ENCODE measurements around the gene PHF5A.
A peak's percentile ranks its signal among the peaks of the same experiment; 100 is the strongest.
"Not testable (repeated sequence)": the region's sequence is repeated elsewhere in the genome, so short reads cannot be mapped to it uniquely, and the experiment has no call there.

PHF5A gene

DNA sequence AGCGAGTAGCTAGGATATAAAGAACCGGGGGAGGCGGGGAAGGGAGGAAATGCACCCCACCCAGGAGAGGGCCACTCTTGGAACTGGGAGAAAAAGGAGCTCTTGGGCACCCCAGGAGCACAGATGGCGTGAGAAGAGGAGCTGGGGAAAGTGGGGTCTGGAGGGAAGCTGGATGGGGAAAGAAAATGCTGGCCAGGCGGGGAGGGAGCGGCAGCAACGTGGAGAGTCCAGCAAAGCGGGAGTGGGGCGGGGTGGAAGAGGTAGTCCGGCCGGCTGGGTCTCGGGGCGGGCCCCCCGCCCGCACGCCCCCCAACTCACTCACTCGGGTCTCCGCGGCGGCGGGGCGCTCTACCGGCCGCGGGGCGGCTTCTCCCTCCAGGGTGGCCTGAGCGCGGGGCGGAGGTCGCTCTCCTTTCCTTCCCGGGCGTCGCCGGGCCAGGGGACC, 22.4 kb downstream of the PHF5A start:
- peak overlapping the region; percentile 92 for H3K27ac ChIP-seq (ENCODE audit: low read depth, low read length, severe bottlenecking)
- H3K36me3 ChIP-seq (ENCODE audit: control insufficient read depth, insufficient read depth, low read length) = peaks cover 39% of the 10 kb centered on the region
- peaks cover 6% of the 10 kb centered on the region for H3K4me1 ChIP-seq (ENCODE audit: control insufficient read depth, insufficient read depth, low read length, poor library complexity, severe bottlenecking)
- H3K9me3 ChIP-seq (ENCODE audit: control insufficient read depth, low read length) = no peaks in the 10 kb centered on the region
- WGBS, 2 experiments (ENCODE audit: insufficient coverage in 2 of 2) = 0% methylated on average over 4 to 13 of the region's 34 CpGs
- H3K4me3 ChIP-seq (ENCODE audit: extremely low read depth, insufficient read depth, low read length, poor library complexity, severe bottlenecking) = peak overlapping the region; percentile 100

DNA sequence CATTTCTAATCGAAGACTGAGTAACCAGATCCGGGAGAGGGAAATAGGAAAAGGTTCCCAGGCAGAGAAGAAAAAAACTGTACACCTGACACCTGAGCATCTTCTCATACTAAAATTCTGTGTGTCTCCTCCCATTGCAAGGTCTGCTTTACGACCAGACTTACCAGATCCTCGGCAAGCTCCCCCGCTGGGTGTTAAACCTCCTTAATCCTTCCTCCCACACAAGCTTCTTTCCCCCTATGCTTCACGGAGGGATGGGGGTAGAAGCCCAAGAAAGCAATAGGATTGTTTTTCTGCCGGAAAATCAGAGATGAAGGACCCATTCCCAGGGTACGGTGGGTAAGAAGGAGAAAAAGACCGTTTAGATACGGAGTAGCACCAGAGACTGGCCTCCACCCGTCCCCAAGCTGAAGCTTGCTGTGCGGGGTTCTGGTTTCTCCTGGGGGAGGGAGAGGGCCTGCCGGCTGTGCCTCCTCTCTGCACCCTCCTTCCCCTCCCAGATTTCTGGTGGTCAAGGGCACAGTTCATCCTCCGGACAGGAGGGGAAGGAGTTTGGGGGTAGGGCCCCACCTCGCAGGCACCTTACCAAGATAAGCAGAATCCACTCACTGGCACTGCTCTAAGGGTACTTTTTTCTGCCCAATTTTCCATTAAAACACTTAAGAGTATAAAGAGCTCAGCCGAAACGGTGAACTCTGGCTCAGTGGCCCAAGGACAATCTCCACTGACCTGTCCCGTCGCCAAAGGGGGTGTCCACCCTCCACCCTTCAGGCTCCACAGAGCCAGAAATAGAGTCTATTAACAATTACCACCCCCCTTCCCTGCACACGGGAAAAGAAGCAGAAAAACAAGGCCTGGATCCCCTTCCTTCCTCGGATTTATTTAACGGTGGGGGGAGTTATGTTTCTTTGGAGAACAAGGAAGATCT, 23.1 kb downstream of the PHF5A start:
- 0% methylated on average over 8 to 11 of the region's 22 CpGs for WGBS, 2 experiments (ENCODE audit: insufficient coverage in 2 of 2)
- Histone ChIP-seq H3K27ac (ENCODE audit: low read depth, low read length, severe bottlenecking) (peak overlapping the region; percentile 92), H3K36me3 (ENCODE audit: control insufficient read depth, insufficient read depth, low read length) (peaks cover 45% of the 10 kb centered on the region), H3K4me1 (ENCODE audit: control insufficient read depth, insufficient read depth, low read length, poor library complexity, severe bottlenecking) (peaks cover 6% of the 10 kb centered on the region), H3K4me3 (ENCODE audit: extremely low read depth, insufficient read depth, low read length, poor library complexity, severe bottlenecking) (peak overlapping the region; percentile 100), H3K9me3 (ENCODE audit: control insufficient read depth, low read length) (no peaks in the 10 kb centered on the region)

DNA sequence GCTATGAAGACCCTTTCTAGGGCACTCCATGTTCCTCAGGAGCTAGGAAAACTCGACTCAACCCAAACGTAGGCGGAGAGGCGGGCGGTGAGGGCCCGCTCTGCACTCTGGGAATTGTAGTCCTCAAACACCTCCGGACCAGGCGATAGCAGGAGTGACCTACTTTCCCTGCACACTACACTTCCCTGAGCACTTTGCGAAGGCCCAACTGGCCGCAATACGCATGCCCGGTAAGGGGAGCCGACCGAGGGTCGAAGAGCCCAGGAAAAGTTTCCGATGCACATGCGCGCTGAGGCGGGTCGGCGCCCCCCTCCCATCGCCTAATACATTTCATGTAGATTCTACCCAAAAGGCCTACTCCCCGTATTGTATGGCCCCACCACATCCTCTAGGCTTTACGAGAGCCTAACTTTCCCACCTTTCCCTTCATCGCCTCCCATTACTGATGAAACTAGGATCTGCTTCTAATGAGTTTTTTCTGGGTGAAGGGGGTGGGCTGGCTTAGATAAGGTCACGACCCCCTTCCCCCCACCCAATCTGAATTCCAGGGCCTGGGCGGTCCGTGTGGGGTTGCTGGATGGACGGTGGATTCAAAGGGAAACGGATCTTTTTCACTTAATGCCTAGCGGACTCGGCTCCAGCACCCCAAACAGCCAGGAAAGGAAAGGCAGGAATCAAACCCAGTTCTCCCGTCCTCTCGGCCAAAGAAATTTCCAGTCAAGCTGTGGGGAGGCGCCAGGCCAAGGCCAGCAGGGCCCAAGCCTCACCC, 23.9 kb downstream of the PHF5A start:
- 1% methylated on average over 18 to 27 of the region's 35 CpGs for WGBS, 2 experiments (ENCODE audit: insufficient coverage in 2 of 2)
- Histone ChIP-seq H3K4me1 (ENCODE audit: control insufficient read depth, insufficient read depth, low read length, poor library complexity, severe bottlenecking) (peaks cover 9% of the 10 kb centered on the region), H3K36me3 (ENCODE audit: control insufficient read depth, insufficient read depth, low read length) (peaks cover 53% of the 10 kb centered on the region), H3K4me3 (ENCODE audit: extremely low read depth, insufficient read depth, low read length, poor library complexity, severe bottlenecking) (peak overlapping the region; percentile 100), H3K27ac (ENCODE audit: low read depth, low read length, severe bottlenecking) (peak overlapping the region; percentile 92), H3K9me3 (ENCODE audit: control insufficient read depth, low read length) (no peaks in the 10 kb centered on the region)

DNA sequence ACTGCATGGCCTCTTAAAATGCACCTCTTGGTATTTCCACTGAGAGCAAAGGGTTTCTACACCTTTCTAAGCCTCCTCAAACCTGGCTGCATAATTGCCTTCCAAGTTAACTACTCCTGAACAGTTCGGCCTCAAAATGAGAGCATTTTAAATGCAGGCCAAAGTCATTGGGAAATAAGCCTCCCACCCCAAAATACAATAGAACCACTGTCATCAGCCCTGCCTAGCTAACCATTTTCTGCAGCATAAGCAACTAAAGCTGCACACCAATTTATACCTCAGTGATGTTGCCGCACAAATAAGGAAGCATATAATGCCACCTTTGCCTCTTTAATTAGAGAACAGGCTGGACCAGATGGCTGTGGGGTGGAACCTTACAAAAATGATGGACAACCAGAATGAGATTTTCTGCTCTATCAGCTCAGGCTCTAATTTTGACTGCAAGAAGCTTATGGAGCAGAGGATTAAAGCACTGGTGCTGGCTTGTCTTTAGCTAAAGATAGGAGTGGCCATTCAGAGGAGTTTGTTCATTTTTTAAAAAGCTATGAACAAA, 26.2 kb downstream of the PHF5A start:
- WGBS, 2 experiments (ENCODE audit: insufficient coverage in 2 of 2) = 100% methylated on average over 1 to 2 of the region's 2 CpGs
- H3K4me1 ChIP-seq (ENCODE audit: control insufficient read depth, insufficient read depth, low read length, poor library complexity, severe bottlenecking) = peaks cover 13% of the 10 kb centered on the region
- no peak overlapping the region for H3K27ac ChIP-seq (ENCODE audit: low read depth, low read length, severe bottlenecking)
- peaks cover 63% of the 10 kb centered on the region for H3K36me3 ChIP-seq (ENCODE audit: control insufficient read depth, insufficient read depth, low read length)
- H3K9me3 ChIP-seq (ENCODE audit: control insufficient read depth, low read length) = no peaks in the 10 kb centered on the region
- H3K4me3 ChIP-seq (ENCODE audit: extremely low read depth, insufficient read depth, low read length, poor library complexity, severe bottlenecking) = no peak overlapping the region

DNA sequence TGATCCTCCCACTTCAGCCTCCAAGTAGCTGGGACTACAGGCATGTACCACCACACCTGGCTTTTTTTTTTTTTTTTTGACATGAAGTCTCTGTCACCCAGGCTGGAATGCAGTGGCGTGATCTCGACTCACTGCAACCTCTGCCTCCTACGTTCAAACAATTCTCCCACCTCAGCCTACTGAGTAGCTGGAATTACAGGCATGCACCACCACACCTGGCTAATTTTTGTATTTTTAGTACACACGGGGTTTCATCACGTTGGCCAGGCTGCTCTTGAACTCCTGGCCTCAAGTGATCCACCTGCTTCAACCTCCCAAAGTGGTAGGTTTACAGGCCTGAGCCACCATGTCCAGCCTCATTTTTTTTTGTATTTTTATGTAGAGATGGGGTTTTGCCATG, 28.0 kb downstream of the PHF5A start:
- H3K36me3 ChIP-seq (ENCODE audit: control insufficient read depth, insufficient read depth, low read length) = peaks cover 81% of the 10 kb centered on the region
- H3K9me3 ChIP-seq (ENCODE audit: control insufficient read depth, low read length); H3K4me3 ChIP-seq (ENCODE audit: extremely low read depth, insufficient read depth, low read length, poor library complexity, severe bottlenecking); H3K27ac ChIP-seq (ENCODE audit: low read depth, low read length, severe bottlenecking): not testable (repeated sequence)
- H3K4me1 ChIP-seq (ENCODE audit: control insufficient read depth, insufficient read depth, low read length, poor library complexity, severe bottlenecking) = peaks cover 13% of the 10 kb centered on the region
- 100% methylated on average over 2 to 5 of the region's 5 CpGs for WGBS, 2 experiments (ENCODE audit: insufficient coverage in 2 of 2)

DNA sequence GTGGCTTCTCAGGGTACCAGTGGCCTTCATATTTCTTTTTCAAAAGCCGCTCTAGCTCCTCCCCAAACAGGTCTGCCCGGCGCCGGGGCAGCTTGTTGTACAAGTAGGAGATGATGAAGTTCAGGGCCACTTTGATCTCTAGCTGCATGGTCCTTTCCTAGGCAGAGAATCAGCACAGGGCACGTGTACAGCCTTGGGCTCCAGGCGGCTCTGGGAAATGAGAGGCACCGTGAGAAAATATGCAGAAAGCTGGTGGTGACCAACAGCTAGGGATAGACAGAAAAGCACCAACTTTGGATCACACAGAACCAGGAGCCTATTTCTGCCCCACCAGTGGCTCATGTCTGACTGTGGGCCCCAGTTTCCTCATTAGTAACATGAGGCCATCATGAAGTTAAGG, 31.3 kb downstream of the PHF5A start:
- Histone ChIP-seq H3K4me1 (ENCODE audit: control insufficient read depth, insufficient read depth, low read length, poor library complexity, severe bottlenecking) (peaks cover 7% of the 10 kb centered on the region), H3K4me3 (ENCODE audit: extremely low read depth, insufficient read depth, low read length, poor library complexity, severe bottlenecking) (no peak overlapping the region), H3K27ac (ENCODE audit: low read depth, low read length, severe bottlenecking) (no peak overlapping the region), H3K9me3 (ENCODE audit: control insufficient read depth, low read length) (no peaks in the 10 kb centered on the region), H3K36me3 (ENCODE audit: control insufficient read depth, insufficient read depth, low read length) (peaks cover 86% of the 10 kb centered on the region)
- WGBS, 2 experiments (ENCODE audit: insufficient coverage in 2 of 2) = 95 to 96% methylated on average over 3 to 7 of the region's 7 CpGs

DNA sequence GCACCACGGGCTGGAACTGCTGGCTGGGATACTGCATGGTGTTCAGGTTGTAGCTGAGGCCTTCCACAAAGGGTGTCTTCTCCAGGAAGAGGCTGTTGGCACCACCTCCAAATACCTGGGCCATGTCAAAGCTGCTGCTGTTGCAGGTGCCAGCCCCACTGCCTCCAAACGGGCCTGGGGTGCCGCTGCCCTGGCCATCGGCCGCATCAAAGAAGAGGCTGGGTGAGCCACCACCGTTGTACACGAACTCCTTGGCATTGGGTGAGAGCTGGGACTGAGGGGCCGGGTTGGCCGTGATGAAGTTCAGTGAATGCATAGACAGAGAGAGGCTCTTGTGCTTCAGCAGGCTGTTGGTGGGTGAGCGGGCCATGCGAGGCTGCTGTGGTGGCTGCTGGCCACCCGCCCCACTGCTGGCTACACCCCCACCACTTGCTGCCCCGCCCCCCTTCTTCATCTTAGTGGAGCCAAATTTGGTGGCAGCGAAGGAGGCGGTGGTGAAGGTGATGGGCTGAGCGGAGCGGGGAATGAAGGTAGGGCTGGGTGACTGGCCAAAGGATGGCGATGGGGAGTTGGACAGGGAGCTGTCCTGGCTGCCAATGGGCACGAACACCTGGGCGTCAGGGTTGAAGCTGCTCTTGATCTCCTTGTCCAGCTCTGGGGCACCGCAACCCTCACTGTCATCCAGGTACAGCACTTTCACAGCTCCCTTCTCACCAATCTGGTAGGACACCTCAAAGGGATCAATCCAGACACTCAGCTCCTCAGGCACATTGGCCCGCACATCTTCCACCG, 32.0 kb downstream of the PHF5A start:
- 89 to 90% methylated on average over 18 of the region's 23 CpGs for WGBS, 2 experiments (ENCODE audit: insufficient coverage in 2 of 2)
- Histone ChIP-seq H3K27ac (ENCODE audit: low read depth, low read length, severe bottlenecking) (no peak overlapping the region), H3K4me1 (ENCODE audit: control insufficient read depth, insufficient read depth, low read length, poor library complexity, severe bottlenecking) (peaks cover 7% of the 10 kb centered on the region), H3K9me3 (ENCODE audit: control insufficient read depth, low read length) (no peaks in the 10 kb centered on the region), H3K36me3 (ENCODE audit: control insufficient read depth, insufficient read depth, low read length) (peaks cover 84% of the 10 kb centered on the region), H3K4me3 (ENCODE audit: extremely low read depth, insufficient read depth, low read length, poor library complexity, severe bottlenecking) (no peak overlapping the region)

DNA sequence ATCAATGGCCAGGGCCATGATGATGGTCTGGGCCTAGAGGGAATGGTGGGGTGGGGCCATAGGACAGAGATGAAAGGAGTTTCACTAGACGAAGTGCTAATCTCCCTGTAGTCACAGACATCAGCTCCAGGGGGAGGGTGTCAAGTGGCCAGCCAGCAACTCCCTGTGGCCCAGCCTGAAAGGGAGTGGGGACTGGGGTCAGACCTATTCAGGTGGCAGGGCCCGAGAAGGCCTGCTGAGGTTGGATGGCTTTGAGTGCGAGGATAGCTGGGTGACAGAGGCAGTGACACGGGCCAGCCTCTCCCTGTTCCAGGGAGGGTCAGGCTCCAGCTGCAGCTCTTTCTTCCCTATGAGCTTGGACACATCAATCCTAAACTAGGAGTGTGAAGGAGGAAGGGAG, 32.9 kb downstream of the PHF5A start:
- peaks cover 76% of the 10 kb centered on the region for H3K36me3 ChIP-seq (ENCODE audit: control insufficient read depth, insufficient read depth, low read length)
- H3K4me3 ChIP-seq (ENCODE audit: extremely low read depth, insufficient read depth, low read length, poor library complexity, severe bottlenecking) = no peak overlapping the region
- H3K27ac ChIP-seq (ENCODE audit: low read depth, low read length, severe bottlenecking) = no peak overlapping the region
- H3K4me1 ChIP-seq (ENCODE audit: control insufficient read depth, insufficient read depth, low read length, poor library complexity, severe bottlenecking) = peaks cover 7% of the 10 kb centered on the region
- 91 to 96% methylated on average over 3 to 4 of the region's 4 CpGs for WGBS, 2 experiments (ENCODE audit: insufficient coverage in 2 of 2)
- H3K9me3 ChIP-seq (ENCODE audit: control insufficient read depth, low read length) = no peaks in the 10 kb centered on the region

DNA sequence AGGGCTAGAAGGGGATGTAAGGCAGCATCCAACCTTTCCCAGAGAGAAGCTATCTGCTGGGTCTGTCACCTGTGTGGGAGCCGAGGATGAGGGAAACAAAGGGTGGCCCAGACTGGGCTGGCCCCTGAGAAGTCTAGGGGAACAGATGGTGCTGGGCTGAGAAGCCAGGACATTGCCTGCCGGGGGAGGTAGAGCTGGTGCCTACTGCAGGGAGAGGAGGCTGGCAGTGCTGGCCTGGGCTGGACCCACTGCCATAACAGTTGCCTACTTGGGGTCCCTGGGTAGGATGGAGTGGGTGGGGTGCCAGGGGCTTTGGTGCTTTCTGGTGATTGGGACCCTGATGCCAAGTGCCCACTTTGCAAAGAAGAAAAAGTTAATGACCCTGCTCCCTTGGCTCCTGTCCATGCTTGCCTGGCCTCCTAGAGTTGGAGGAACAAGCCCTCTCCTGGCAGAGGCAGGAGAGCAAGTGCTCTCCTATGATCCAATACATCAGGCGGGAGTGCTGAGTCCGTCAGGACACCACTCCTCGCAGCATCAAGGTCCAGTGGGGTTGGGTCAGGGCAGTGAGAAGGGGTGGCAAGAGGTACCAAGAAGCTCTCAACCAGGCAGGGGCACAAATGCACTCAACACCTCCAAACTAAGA, 34.0 kb downstream of the PHF5A start:
- H3K4me1 ChIP-seq (ENCODE audit: control insufficient read depth, insufficient read depth, low read length, poor library complexity, severe bottlenecking); H3K27ac ChIP-seq (ENCODE audit: low read depth, low read length, severe bottlenecking); H3K4me3 ChIP-seq (ENCODE audit: extremely low read depth, insufficient read depth, low read length, poor library complexity, severe bottlenecking); H3K9me3 ChIP-seq (ENCODE audit: control insufficient read depth, low read length): not testable (repeated sequence)
- H3K36me3 ChIP-seq (ENCODE audit: control insufficient read depth, insufficient read depth, low read length) = peaks cover 66% of the 10 kb centered on the region
- 82 to 100% methylated on average over 1 of the region's 5 CpGs for WGBS, 2 experiments (ENCODE audit: insufficient coverage in 2 of 2)

DNA sequence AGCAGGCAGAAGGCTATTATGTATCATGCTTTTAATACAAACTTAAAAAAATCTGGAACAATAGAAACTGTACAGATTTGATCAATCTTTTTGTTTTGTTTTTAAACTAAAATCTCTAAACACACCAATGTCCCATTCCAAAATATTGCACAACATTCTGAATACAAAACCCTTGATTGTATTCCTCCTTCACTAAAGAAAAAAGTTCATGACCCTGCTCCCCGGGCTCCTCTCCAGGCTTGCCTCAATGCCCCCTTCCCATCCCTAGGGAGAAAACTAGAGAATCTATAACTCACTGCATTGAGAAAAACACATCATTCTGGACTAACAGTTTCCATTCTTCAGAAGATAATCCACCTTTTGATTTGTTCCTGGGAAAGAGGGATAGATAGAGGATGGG, 35.0 kb downstream of the PHF5A start:
- H3K27ac ChIP-seq (ENCODE audit: low read depth, low read length, severe bottlenecking); H3K4me3 ChIP-seq (ENCODE audit: extremely low read depth, insufficient read depth, low read length, poor library complexity, severe bottlenecking); H3K9me3 ChIP-seq (ENCODE audit: control insufficient read depth, low read length); H3K4me1 ChIP-seq (ENCODE audit: control insufficient read depth, insufficient read depth, low read length, poor library complexity, severe bottlenecking): not testable (repeated sequence)
- peaks cover 61% of the 10 kb centered on the region for H3K36me3 ChIP-seq (ENCODE audit: control insufficient read depth, insufficient read depth, low read length)
- no CpG with 5 or more reads among the region's 1 CpG for WGBS, 2 experiments (ENCODE audit: insufficient coverage in 2 of 2)

All from mesodermal cell (in vitro differentiated cells).